NT2/D1 (cell line): ENCODE results near the gene TCF4.

Experiments used
- DNase-seq: peaks from one replicate; pipeline ENCODE4 v3.0.0-alpha.2; 2011; ENCODE audit warnings: low read depth, low spot score
- H3K27me3 ChIP-seq: 2 replicates; pipeline ENCODE4 v1.6.0; 2011; ENCODE audit warnings: mild to moderate bottlenecking; ENCODE audit not compliant: insufficient read length, insufficient read depth
- H3K36me3 ChIP-seq: 2 replicates; pipeline ENCODE4 v1.6.1; 2011; ENCODE audit warnings: mild to moderate bottlenecking, low read length, mixed read lengths; ENCODE audit not compliant: insufficient read depth, insufficient read length
- H3K4me1 ChIP-seq: 2 replicates; pipeline ENCODE4 v1.5.1; 2011; ENCODE audit not compliant: insufficient read depth, insufficient read length
- H3K4me3 ChIP-seq: 2 replicates; pipeline ENCODE4 v1.5.1; 2011; ENCODE audit warnings: low read depth; ENCODE audit not compliant: insufficient read length
- H3K9ac ChIP-seq: 2 replicates; pipeline ENCODE4 v1.6.0; 2011; ENCODE audit warnings: low read depth; ENCODE audit not compliant: insufficient read length
- H3K9me3 ChIP-seq: 2 replicates; pipeline ENCODE4 v1.5.1; 2011; ENCODE audit warnings: mild to moderate bottlenecking, low read length; ENCODE audit not compliant: insufficient read depth
- SUZ12 ChIP-seq: IDR thresholded peaks from 2 replicates; pipeline ENCODE4 v1.6.1; 2011; ENCODE audit not compliant: insufficient read length, insufficient read depth; ENCODE audit errors: extremely low read depth
- YY1 ChIP-seq: IDR thresholded peaks from 2 replicates; pipeline ENCODE4 v1.6.1; 2011; ENCODE audit not compliant: insufficient read length, insufficient read depth
- ZNF274 ChIP-seq: IDR thresholded peaks from 2 replicates; pipeline ENCODE4 v1.6.1; 2011; ENCODE audit warnings: mild to moderate bottlenecking, low read depth, low read length

The TCF4 gene

GRCh38 chr18:55585065-55585919, 2.7 kb downstream of the TCF4 start:
- peaks cover 3% of the 10 kb centered on the region for H3K4me1 ChIP-seq
- H3K27me3 ChIP-seq, result no peaks in the 10 kb centered on the region
- H3K9ac ChIP-seq, result peak overlapping the region; percentile 42
- H3K4me3 ChIP-seq, result peak overlapping the region; percentile 2
- TF ChIP-seq YY1, result no peak
- TF ChIP-seq SUZ12, result no peak
- no peak for TF ChIP-seq ZNF274
- peaks cover 5% of the 10 kb centered on the region for H3K36me3 ChIP-seq
- H3K9me3 ChIP-seq, result no peaks in the 10 kb centered on the region
- DNase-seq, result no peak

- Histone ChIP-seq H3K27me3 (no peaks in the 10 kb centered on the region), H3K36me3 (peaks cover 5% of the 10 kb centered on the region), H3K9ac (no peak overlapping the region), H3K4me3 (no peak overlapping the region), H3K9me3 (no peaks in the 10 kb centered on the region), H3K4me1 (peaks cover 2% of the 10 kb centered on the region)
- TF ChIP-seq SUZ12 (no peak), YY1 (no peak), ZNF274 (no peak)
- no peak for DNase-seq
Observed at GRCh38 chr18:55584201-55584600, 3.8 kb downstream of the TCF4 start.

- Histone ChIP-seq H3K36me3 (peaks cover 5% of the 10 kb centered on the region), H3K4me1 (peaks cover 2% of the 10 kb centered on the region), H3K27me3 (no peaks in the 10 kb centered on the region), H3K9me3 (no peaks in the 10 kb centered on the region), H3K4me3 (no peak overlapping the region), H3K9ac (no peak overlapping the region)
- DNase-seq, result no peak
- TF ChIP-seq YY1 (no peak), SUZ12 (no peak), ZNF274 (no peak)
Observed at GRCh38 chr18:55582325-55582724, 5.7 kb downstream of the TCF4 start.

GRCh38 chr18:55579501-55580270, 8.3 kb downstream of the TCF4 start:
- Histone ChIP-seq H3K4me3 (no peak overlapping the region), H3K27me3 (no peaks in the 10 kb centered on the region), H3K36me3 (peaks cover 8% of the 10 kb centered on the region), H3K9ac (no peak overlapping the region), H3K9me3 (no peaks in the 10 kb centered on the region), H3K4me1 (no peaks in the 10 kb centered on the region)
- TF ChIP-seq YY1 (no peak), SUZ12 (no peak)
- DNase-seq, result no peak

GRCh38 chr18:55577812-55578539, 10.0 kb downstream of the TCF4 start:
- no peak for DNase-seq
- H3K9me3 ChIP-seq, result no peaks in the 10 kb centered on the region
- no peaks in the 10 kb centered on the region for H3K27me3 ChIP-seq
- H3K4me3 ChIP-seq, result no peak overlapping the region
- H3K4me1 ChIP-seq, result peaks cover 2% of the 10 kb centered on the region
- no peak overlapping the region for H3K9ac ChIP-seq
- TF ChIP-seq SUZ12, result no peak
- no peak for TF ChIP-seq ZNF274
- no peak for TF ChIP-seq YY1
- peaks cover 3% of the 10 kb centered on the region for H3K36me3 ChIP-seq

GRCh38 chr18:55576001-55576400, 12.0 kb downstream of the TCF4 start:
- H3K36me3 ChIP-seq, result peaks cover 3% of the 10 kb centered on the region
- peaks cover 2% of the 10 kb centered on the region for H3K4me1 ChIP-seq
- H3K9me3 ChIP-seq, result no peaks in the 10 kb centered on the region
- DNase-seq, result no peak
- H3K4me3 ChIP-seq, result no peak overlapping the region
- no peaks in the 10 kb centered on the region for H3K27me3 ChIP-seq
- H3K9ac ChIP-seq, result no peak overlapping the region
- TF ChIP-seq YY1 (no peak), SUZ12 (no peak), ZNF274 (no peak)
